HG02885 (cell line): ENCODE measurements around the gene C2CD2.
"Not testable (repeated sequence)": the region's sequence is repeated elsewhere in the genome, so short reads cannot be mapped to it uniquely, and the experiment has no call there.

ENCODE experiments used
- ATAC-seq: cut with Tn5 transposase; IDR thresholded peaks from one replicate; pipeline ENCODE4 v1.9.1; 2021; ENCODE audit warnings: mild to moderate bottlenecking; ENCODE audit not compliant: unreplicated experiment, poor library complexity

C2CD2 gene

DNA sequence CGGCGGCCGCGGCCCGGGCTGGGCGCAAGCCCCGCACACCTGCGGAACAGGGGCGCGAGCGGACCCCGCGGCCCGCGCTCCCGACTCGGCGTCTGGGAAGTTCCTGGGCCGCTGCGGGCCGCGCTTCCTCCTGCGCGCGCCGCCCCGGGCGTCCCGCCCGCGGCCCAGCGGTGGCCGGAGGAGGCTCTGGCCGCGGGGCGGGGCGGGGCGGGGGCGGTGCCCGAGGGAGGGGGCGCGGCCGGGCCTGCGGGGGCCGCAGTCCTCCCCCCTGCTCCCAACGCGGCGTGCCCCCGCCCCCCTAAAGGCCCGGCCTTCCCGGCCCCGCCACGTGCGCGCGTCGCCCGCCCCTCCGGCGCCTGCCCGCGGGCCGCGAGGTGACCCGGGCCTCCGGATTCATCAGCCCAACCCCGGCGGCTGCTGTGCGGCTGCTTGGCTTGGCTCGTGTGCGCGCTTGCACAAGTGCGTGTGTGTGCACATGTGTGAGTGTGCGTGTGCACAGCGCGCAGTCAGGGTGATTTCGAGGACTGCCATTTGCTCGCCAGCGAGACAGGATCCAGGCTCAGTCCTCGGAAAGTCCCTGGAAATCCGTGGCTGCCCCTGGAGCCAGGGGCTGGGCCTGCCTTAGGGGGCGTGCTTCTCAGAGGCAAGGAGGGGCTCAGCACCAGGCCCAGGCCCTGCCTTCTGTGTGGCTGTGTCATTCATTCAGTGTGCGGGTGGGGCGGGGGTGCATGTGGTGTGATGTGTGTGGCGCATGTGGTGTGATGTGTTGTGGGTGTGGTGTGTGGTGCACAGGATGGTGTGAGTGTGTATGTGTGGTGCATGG is at the start of gene C2CD2:
TSS of gene C2CD2 (minus strand) at position 188 of the 823 bp plus-strand sequence. CDS start 370 bp downstream, outside the sequence.
- peak; percentile 67 for ATAC-seq

GRCh38 chr21:42003051-42003461 is 49.2 kb upstream of the C2CD2 start:
- ATAC-seq = no peak

DNA sequence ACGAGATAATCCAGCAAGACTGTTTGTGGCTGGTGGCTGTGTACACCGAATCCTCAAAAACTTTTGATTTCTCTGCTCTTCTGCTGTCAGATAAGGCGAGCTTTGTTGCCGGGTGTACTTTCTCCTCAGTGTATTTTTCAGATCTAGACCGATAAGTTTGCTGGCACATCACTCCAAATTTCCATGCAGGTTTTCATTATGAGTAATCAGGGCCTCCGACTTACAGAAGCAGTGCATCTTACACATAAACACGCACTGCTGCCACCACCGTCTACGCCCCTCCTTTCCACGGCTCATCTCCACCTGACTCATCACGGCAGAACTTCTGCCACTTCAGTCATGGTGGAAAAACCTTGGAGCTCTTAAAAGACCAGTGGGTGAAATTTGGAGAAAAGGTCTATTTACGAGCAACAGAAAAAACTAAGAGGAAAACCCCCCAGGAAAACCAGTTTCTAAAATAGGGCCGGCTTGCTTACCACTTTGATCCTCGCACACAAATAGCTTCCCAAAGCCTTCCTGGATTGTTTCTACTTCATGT is 48.7 kb upstream of the C2CD2 start:
- peak; percentile 88 for ATAC-seq

GRCh38 chr21:42001781-42002180 is 48.0 kb upstream of the C2CD2 start:
- ATAC-seq = no peak

DNA sequence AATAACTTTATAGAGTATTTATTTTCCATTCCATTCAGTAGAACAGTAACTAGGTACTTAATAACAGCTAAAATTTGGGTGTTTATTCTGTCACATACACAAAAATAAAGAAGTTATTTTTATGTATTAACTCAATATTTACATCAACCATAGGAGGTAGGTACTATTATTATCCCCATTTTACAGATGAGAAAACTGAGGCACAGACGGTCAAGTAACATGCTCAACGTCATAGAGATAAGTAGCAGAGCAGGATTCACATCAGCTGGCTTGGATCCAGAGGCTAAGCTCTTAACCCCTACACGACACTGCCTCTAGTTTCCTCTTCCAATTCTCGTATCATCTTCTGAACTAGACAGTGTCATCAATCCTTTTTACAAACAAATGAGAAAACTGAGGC is 47.1 kb upstream of the C2CD2 start:
- ATAC-seq = no peak

GRCh38 chr21:41997657-41998056 is 43.8 kb upstream of the C2CD2 start:
- ATAC-seq = no peak

DNA sequence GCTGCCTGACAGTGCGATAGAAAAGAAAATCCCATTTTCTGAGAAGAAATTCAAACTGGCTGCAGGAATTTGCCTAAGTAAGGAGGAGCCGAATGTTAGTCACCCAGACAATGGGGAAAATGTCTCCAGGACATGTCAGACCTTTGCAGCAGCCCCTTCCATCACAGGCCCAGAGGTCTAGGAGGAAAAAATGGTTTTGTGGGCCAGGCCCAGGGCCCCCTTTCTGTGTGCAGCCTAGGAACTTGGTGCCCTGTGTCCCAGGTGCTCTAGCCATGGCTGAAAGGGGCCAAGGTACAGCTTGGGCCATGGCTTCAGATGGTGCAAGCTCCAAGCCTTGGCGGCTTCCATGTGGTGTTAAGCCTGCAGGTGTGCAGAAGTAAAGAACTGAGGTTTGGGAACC is 41.8 kb upstream of the C2CD2 start:
- ATAC-seq = no peak

DNA sequence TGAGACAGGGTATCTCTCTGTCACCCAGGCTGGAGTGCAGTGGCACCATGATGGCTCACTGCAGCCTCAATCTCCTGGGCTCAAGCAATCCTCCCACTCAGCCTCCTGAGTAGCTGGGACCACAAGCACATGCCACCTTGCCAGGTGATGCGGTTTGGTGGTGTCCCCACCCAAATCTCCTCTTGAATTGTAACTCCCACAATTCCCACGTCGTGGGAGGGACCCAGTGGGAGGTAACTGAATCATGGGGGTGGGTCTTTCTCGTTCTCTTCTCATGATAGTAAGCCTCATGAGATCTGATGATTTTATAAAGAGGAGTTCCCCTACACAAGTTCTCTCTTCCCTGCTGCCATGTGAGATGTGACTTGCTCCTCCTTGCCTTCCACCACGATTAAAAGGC is 40.8 kb upstream of the C2CD2 start:
- ATAC-seq = not testable (repeated sequence)

GRCh38 chr21:41993744-41994143 is 39.9 kb upstream of the C2CD2 start:
- no peak for ATAC-seq

GRCh38 chr21:41992576-41992975 is 38.8 kb upstream of the C2CD2 start:
- ATAC-seq = no peak

- no peak for ATAC-seq
Measured at GRCh38 chr21:41991659-41992058, 37.8 kb upstream of the C2CD2 start.

- no peak for ATAC-seq
Measured at GRCh38 chr21:41989698-41990097, 35.9 kb upstream of the C2CD2 start.

GRCh38 chr21:41987310-41987709 is 33.5 kb upstream of the C2CD2 start:
- ATAC-seq = no peak

DNA sequence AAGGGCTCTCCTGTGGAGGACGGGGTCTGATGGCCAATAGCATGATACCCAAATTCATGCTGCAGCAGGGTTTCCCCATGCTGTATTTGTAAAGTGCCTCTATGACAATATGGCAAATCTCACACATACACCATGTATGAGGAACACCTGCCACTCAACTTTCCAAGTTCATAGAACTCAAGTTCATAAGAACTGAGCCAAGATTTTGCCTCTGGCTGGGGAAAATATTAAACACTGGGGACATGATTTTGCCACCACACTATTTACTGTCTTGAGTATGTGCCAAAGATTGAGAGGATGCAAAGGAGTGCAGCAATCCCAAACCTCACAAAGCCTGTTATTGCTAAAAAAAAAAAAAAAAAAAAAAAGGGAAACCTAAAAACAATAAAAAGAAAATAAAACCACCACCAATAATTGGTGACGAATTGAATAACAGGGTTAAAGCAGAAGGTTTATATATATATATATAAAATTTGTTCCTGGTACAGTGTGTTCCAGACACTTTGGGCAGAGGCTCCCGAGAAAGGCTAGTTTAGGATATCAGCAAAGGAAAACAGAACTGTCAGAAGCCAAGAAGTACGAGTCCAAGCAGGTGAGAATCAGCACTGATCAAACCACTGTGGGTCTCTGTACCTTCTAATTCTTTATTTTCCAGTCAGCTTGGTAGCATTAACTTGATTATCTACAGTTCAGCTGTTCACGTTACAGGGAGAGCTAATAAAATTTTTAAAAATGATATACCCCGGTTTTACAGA is 32.0 kb upstream of the C2CD2 start:
- no peak for ATAC-seq

DNA sequence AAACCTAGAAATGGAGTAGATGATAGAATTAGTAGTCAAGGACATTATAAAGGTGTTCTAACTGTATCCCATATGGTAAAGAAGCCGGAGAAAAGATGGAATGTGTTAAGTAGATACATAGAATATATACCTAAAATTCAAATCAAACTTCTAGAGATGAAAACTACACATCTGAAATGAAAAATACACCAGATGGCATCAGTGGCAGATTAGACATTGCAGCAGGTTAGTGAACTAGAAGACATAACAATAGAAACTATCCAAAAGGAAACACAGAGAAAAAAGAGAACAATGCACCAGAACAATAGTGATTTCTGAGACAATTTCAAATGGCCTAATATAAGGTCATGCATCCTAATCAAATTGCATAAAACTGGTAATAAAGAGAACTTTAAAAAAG is 29.4 kb upstream of the C2CD2 start:
- no peak for ATAC-seq

GRCh38 chr21:41980561-41980960 is 26.7 kb upstream of the C2CD2 start:
- no peak for ATAC-seq

GRCh38 chr21:41979751-41980369 is 26.0 kb upstream of the C2CD2 start:
- ATAC-seq = no peak

DNA sequence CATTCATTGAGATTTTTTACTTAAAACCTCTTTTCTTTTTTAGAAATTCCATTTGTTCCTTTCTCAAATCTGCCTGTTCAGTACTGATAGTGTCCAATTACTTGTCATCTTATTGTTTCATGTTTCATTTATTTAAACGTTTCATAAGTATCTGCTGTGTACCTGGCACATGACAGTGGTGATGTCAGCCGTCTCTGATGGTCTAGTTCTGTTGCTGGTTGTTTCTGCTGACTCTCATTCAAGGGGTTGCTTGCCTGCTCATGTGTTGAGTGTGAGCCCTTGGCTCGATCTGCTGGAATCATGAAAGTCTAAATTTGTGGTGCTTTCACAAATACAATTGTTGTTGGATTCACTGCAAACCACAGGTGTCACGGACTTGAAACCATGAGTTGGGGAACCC is 25.5 kb upstream of the C2CD2 start:
- ATAC-seq = no peak

- no peak for ATAC-seq
Measured at GRCh38 chr21:41977034-41977950, 23.5 kb upstream of the C2CD2 start.

DNA sequence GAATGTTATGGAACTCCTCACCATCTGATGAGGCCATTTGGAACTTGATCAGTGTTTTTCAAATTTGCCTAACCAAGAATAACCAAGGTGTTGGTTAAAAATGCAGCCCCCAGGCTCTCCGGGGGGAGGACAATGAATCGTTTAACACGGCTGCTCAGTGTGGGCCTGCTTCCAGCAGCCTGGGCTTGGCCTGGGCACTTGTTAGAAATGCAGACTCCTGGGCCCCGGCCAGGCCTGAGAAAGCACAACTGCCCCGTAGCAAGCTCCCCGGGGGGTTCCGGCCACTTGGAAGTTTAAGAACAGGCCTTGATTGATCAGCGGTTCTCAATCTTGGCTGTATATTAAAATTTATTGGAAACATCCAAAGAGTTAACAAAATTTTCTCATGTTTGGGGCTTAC is 22.8 kb upstream of the C2CD2 start:
- no peak for ATAC-seq
